Gastrocnemius medialis (tissue), 4 donors: Measurements from ENCODE around the gene RIMBP2. TPM values are rescaled to one million over a fixed set of nuclear protein-coding genes. Genes with fewer than 3 reads are reported as not detected.

Experiments
- ATAC-seq, 2 donors: fragments of 150-250 bp; one replicate each; pipeline ENCODE4 v1.9.1; 2016
- DNase-seq, 2 donors: peaks; one replicate each; pipeline ENCODE4 v3.0.0-alpha.2; 2019
- H3K27ac ChIP-seq, 4 donors: fragments of 200-600 bp; sonication (generic); 1 replicate in 1 of 4; 2 replicates in 3 of 4; pipeline ENCODE4 v1.5.1; 2016 to 2018; ENCODE audit warnings: mild to moderate bottlenecking in 2 of 4, moderate library complexity in 1 of 4
- H3K27me3 ChIP-seq, 3 donors: fragments of 200-600 bp; sonication (generic) in 2 of 3; 1 replicate in 1 of 3; 2 replicates in 2 of 3; pipeline versions ENCODE4 v1.5.1 to v1.6.0; 2016 to 2019; ENCODE audit warnings: mild to moderate bottlenecking in 1 of 3, moderate library complexity in 1 of 3
- H3K36me3 ChIP-seq, 2 donors: fragments of 200-600 bp; sonication (generic) in 1 of 2; one replicate each; pipeline ENCODE4 v1.5.1; 2017 to 2018
- H3K4me1 ChIP-seq, 2 donors: fragments of 200-600 bp; sonication (generic) in 1 of 2; one replicate each; pipeline ENCODE4 v1.5.1; 2016 to 2017; ENCODE audit warnings: mild to moderate bottlenecking in 2 of 2
- H3K4me3 ChIP-seq, 4 donors: fragments of 200-600 bp; sonication (generic) in 3 of 4; 1 replicate in 1 of 4; 2 replicates in 3 of 4; pipeline ENCODE4 v1.5.1; 2016 to 2019; ENCODE audit warnings: mild to moderate bottlenecking in 2 of 4
- H3K9me3 ChIP-seq, 3 donors: fragments of 200-600 bp; sonication (generic) in 2 of 3; 1 replicate in 1 of 3; 2 replicates in 2 of 3; pipeline ENCODE4 v1.5.1; 2016 to 2019
- POLR2A ChIP-seq, 2 donors: fragments of 450-650 bp; IDR thresholded peaks; one replicate each; pipeline ENCODE4 v1.6.1; 2017; ENCODE audit warnings: antibody characterized with exemption in 2 of 2, mild to moderate bottlenecking in 2 of 2, moderate library complexity in 2 of 2
- in situ Hi-C, 4 donors: fragments of 200-750 bp; cut with MboI; loops; one replicate each; pipeline versions ENCODE4 v1.15.0 to v1.8.0; 2017; ENCODE audit warnings: low sequenced_read_pairs in 4 of 4
- intact Hi-C: fragments of 100-400 bp; cut with DNase I; formaldehyde crosslinking; loops from one replicate; pipeline ENCODE4 v1.15.1; 2023; ENCODE audit warnings: low total_unique reads
- total RNA-seq, 4 donors: library from RNA; depleted of rRNA; stranded (reverse); fragments of >200 nt; gene quantifications; one replicate each; pipeline versions ENCODE4 v1.1.0 to v1.2.3, GENCODE V29; 2016
- TF ChIP-seq, protein P1 (sequence below), 5 experiments: fragments of 450-650 bp in 3 of 5; fragments of 200-600 bp in 2 of 5; sonication (generic) in 2 of 5; IDR thresholded peaks in 4 of 5; conservative IDR thresholded peaks in 1 of 5; 1 replicate in 4 of 5; 2 replicates in 1 of 5; pipeline ENCODE4 v1.5.1; 2016 to 2019; ENCODE audit warnings: antibody characterized with exemption in 5 of 5, mild to moderate bottlenecking in 3 of 5, moderate library complexity in 3 of 5

Gene RIMBP2
- total RNA-seq, 4 donors from 2014 or later, result 0.76 to 2.2 (median 1.2) TPM; not detected in 1

DNA sequence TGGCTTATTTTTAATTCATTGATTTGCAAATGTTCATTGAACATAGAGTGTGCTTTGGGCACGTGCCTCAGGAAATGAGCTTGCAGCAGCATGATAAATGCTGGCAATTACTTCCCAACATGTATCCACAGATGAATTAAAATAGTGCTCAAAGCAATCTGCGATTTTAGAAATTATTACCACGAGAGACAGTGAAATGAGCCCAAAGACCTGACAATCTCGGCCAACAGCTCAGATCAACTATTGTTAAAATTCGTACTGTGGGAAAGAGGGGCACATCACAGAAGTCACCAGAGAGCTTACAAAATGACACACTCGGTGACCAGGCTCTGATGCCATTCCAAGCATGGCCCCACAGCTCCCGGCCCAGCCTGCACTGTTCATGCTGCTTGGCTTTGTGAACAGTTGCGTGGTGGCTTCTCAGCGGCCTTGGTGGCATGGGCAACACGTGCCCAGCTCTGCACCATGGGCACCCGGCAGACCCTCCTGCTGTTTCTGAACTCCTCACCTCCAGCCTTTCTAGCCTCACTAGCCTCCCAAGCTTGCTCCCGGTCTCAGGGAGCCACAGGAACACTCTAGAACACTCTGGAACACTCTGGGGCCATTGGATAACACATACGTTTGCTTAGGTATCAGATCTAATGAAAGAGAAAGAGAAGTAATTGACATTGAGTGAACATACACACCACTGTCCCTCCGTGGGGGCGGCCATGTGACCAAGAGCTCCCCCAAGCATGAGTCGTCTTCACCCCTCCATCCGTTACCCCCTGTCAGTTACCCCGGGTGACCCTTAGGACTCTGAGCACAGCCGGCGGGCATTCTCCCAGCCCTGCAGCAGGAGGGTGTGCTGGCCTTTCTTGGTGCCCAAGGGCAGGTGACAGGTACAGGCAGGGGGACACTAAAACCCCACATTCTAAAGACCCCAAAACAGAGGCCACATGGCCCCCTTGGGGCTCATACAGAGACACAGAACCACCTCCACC lies 28.0 kb downstream of the RIMBP2 start:
- Histone ChIP-seq H3K4me1 (no peaks in the 10 kb centered on the region), H3K9me3 (no peaks in the 10 kb centered on the region), H3K4me3 (no peak overlapping the region), H3K36me3 (no peaks in the 10 kb centered on the region), H3K27ac (no peak overlapping the region), H3K27me3 (peaks cover 6 to 9% (median 9%) of the 10 kb centered on the region in 3 donors)
- in situ Hi-C loops, result no loop called here
- intact Hi-C loops, result no loop called here
- ATAC-seq, result no peak
- no peak for DNase-seq
- TF ChIP-seq, protein P1, sequence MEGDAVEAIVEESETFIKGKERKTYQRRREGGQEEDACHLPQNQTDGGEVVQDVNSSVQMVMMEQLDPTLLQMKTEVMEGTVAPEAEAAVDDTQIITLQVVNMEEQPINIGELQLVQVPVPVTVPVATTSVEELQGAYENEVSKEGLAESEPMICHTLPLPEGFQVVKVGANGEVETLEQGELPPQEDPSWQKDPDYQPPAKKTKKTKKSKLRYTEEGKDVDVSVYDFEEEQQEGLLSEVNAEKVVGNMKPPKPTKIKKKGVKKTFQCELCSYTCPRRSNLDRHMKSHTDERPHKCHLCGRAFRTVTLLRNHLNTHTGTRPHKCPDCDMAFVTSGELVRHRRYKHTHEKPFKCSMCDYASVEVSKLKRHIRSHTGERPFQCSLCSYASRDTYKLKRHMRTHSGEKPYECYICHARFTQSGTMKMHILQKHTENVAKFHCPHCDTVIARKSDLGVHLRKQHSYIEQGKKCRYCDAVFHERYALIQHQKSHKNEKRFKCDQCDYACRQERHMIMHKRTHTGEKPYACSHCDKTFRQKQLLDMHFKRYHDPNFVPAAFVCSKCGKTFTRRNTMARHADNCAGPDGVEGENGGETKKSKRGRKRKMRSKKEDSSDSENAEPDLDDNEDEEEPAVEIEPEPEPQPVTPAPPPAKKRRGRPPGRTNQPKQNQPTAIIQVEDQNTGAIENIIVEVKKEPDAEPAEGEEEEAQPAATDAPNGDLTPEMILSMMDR (IDR thresholded peaks at IDR 0.05 in 4 of 5, conservative IDR thresholded peaks at IDR 0.05 in 1 of 5), result no peak
- TF ChIP-seq POLR2A (IDR thresholded peaks at IDR 0.05), result no peak

DNA sequence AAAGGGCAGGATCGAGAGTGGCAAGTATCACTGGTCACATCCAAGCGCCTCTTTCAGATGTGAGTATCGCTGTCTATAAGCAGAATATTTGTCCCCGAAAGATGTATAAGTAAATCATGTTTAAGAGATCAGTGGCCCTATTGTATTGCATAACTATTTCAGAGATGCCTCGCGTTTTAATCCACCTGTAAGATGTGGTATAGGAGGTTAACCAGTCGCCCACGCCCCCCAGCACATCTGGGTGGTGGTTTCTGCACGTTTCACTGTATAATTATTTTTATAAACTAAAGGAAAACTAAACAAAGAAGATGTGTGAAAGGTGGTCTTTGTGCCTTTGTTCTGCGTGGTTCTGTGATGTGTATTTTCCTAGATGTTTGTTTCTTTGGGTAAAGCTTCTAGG lies 28.9 kb downstream of the RIMBP2 start:
- in situ Hi-C loops, result no loop called here
- intact Hi-C loops, result no loop called here
- H3K4me3 ChIP-seq, result no peak overlapping the region
- no peaks in the 10 kb centered on the region for H3K36me3 ChIP-seq
- no peak for DNase-seq
- H3K27me3 ChIP-seq, result peaks cover 6 to 9% (median 9%) of the 10 kb centered on the region in 3 donors
- H3K4me1 ChIP-seq, result no peaks in the 10 kb centered on the region
- no peak overlapping the region for H3K27ac ChIP-seq
- no peak for ATAC-seq
- no peaks in the 10 kb centered on the region for H3K9me3 ChIP-seq
- TF ChIP-seq, protein P1 (IDR thresholded peaks at IDR 0.05 in 4 of 5, conservative IDR thresholded peaks at IDR 0.05 in 1 of 5), result no peak
- no peak for TF ChIP-seq POLR2A (IDR thresholded peaks at IDR 0.05)

DNA sequence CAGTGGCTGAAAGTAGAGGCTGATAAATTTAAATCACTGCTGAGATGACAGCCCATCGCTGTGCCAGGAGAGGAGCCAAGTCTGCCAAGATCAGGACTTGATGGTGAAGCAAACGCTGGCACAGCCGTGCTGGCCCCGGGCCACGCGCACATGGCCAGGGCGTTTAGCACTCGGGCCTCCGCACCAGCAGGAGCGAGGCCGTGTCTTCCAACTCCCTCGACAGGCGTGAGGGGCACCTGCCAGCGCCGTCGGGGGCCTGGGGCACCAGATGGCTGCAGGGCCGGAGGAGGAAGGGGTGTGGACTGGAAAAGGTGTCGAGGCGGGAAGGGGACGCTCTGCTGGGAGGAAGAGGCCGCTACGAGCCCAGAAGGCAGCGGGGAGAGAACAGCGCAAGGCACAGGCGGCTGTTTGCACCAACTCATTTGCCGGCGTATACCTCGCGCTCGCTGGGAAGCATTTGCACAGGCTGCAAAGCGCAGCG lies 29.5 kb downstream of the RIMBP2 start:
- no peaks in the 10 kb centered on the region for H3K36me3 ChIP-seq
- H3K4me3 ChIP-seq, result no peak overlapping the region
- no peak overlapping the region for H3K27ac ChIP-seq
- no peaks in the 10 kb centered on the region for H3K9me3 ChIP-seq
- in situ Hi-C loops (no loop called here), intact Hi-C loops (no loop called here)
- DNase-seq (no peak), ATAC-seq (no peak)
- TF ChIP-seq POLR2A (IDR thresholded peaks at IDR 0.05), result no peak
- TF ChIP-seq, protein P1 (IDR thresholded peaks at IDR 0.05 in 4 of 5, conservative IDR thresholded peaks at IDR 0.05 in 1 of 5), result no peak
- no peaks in the 10 kb centered on the region for H3K4me1 ChIP-seq
- H3K27me3 ChIP-seq, result peaks cover 6 to 9% (median 9%) of the 10 kb centered on the region in 3 donors

DNA sequence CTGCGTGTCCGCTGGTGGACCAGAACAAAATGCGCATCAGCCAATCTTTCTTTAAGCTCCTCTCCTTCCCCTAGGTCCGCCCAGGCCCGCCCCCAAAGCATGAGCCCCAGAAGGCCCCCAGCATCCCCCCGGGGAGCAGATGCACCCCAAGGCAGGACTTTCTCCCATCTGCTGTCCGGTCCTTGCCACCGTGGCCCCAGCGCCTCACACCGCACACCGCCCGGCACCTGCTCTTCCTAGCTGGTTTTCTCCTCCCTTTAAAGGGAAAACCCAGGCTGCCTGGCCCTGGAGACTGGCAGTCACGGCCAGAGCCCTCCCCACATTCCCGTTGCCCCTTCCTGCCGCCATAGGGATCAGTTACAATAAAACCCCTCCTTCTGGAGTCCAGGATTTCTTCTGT lies 30.2 kb downstream of the RIMBP2 start:
- ATAC-seq (no peak), DNase-seq (no peak)
- Histone ChIP-seq H3K4me3 (no peak overlapping the region), H3K27me3 (peaks cover 6 to 9% (median 9%) of the 10 kb centered on the region in 3 donors), H3K27ac (no peak overlapping the region), H3K9me3 (no peaks in the 10 kb centered on the region), H3K4me1 (no peaks in the 10 kb centered on the region), H3K36me3 (no peaks in the 10 kb centered on the region)
- intact Hi-C loops (no loop called here), in situ Hi-C loops (no loop called here)
- TF ChIP-seq, protein P1 (IDR thresholded peaks at IDR 0.05 in 4 of 5, conservative IDR thresholded peaks at IDR 0.05 in 1 of 5), result no peak
- no peak for TF ChIP-seq POLR2A (IDR thresholded peaks at IDR 0.05)
